Ramos (cell line): ENCODE results near the gene SLC26A2.

Experiments used
- in situ Hi-C: fragments of 300-500 bp; cut with MboI; formaldehyde crosslinking; loops from one replicate; pipeline ENCODE4 v1.14.3; 2022; ENCODE audit warnings: low sequenced_read_pairs; ENCODE audit not compliant: unreplicated experiment

Gene SLC26A2

DNA sequence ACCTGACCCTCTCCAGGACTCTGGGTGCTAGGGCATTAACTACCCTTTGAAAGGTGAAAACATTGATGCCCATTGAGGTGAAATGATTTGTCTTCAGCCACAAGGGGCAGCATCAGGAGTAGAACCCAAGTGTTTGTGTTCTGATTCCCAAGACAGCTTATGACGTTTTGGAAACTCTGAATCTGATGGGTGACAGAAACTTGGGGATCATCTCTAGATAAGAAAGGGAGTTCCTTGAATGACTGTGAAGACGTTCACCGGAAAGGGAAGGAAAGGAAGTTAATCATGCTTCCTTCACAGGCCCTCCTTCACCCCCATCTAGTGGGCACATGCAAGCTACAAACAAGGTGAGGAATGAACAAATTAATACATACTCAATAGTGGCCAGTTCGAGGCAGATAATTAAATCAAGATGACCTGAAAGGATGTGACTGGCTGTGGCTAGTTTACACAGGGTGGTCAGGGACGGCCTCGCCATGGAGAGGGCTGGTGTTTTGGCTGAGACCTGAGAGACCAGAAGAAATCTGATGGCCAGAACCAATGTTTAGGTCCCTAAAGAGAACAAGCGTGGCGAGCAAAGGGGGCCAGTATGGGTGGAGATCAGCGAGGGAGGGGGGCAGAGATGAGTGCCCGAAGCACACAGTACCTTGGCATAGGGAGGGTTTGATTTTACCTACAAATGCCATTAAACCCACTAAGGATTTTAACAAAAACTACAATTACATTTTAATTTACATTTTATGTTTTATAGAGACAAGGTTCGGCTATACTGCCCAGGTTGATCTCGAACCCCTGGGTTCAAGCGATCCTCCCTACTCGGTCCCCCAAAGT, 937 bp upstream of the SLC26A2 start:
- in situ Hi-C loops = no loop called here

DNA sequence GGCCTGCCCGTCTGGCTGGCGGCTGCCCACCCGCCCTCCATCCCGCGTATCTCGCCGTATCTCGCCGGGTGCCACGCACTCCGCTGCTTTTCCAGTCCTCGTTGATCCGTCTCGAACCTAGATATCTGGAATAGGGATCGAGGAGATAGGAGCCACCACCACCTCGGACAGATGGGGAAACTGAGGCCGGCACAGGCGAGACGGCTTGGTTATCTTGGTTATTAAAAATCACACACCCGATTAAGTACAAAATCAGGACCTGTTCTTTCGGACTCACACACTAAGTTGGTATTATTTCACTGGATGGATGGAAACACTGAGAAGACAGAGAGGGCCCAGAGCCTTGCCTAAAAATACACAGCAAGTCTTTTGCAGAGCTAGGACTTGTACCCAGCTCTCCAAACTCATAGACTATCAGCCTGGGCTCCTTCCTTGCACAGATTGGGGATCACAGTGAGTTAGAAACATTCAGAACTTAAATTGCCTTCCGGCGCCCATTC, 678 bp downstream of the SLC26A2 start:
- in situ Hi-C loops = no loop called here

DNA sequence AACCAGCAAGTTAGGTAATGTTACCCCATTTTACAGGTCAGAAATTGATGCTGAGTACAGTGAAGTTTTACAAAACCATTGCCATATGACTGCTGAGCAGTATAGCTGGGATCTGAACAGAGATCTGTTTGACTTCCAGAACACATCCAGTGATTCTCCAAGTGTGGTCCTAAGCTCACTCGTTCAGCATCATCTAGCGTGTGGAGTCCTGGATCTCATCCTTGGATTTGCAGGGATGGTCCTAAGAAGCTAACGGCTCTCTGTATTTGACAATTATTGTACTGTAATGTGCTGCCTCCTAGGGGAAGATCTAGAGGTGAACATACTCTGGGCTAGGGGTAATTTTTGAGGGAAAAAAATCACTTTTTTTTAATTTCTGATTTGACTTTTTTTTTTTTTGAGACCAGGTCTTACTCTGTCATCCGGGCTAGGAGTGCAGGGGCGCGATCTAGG, 1.4 kb downstream of the SLC26A2 start:
- in situ Hi-C loops = no loop called here

DNA sequence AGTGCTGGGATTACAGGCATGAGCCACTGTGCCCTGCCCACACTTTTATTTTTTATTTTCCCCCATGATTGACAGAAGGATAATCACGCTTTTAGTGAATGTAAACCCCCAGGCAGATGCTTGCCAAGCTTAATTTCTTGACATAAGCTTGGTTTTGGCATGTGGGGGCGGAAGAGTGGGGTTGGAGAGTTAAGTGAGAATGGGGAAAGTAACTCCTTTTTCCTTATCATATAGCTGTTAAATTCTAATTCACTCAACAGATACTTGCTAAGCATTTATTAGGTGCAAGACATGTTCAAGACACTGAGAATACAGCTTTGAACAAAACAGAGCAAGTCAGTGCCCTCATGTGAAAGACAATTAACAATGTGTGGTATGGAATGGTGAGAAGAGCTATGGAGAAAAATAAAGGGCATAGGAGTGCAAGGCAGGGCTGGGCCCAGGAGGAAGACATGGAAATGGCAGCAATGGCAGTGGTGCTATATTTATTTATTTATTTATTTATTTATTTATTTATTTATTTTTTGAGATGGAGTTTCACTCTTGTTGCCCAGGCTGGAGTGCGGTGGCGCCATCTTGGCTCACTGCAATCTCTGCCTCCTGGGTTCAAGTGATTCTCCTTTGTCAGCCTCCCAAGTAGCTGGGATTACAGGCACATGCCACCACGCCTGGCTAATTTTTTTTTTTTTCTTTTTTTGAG, 2.2 kb downstream of the SLC26A2 start:
- in situ Hi-C loops = no loop called here

DNA sequence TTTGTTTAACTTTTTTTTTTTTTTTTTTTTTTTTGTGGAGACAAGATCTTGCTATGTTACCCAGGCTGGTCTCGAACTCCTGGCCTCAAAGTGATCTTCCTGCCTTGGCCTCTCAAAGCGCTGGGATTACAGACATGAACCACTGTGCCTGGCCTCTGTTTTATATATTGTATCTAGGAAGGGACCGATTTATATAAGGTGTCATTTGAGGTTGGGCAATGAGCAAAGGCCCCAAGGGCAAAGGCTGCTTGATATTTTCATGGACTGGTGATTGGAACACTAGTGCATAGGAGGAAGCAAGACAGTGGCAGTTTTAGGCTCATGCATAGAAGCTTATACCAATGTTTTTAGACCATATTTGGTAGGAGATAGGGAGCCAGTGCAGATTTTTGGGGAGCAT, 3.2 kb downstream of the SLC26A2 start:
- in situ Hi-C loops = no loop called here

DNA sequence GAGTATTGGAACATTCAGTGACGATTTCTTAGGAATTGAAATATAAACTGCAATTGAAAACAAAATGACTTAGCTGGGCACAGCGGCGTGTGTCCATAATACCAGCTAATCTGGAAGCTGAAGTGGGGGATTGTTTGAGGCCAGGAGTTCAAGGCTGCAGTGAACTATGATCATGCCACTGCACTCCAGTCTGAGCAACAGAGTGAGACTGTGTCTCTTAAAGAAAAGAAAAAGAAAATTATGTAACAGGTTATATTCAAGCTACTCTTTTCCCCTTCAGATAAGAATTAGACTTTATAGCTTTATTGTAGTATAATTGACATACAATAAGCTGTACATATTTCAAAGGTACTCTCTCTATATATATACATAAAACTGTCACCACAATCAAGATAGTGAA, 6.4 kb downstream of the SLC26A2 start:
- in situ Hi-C loops = no loop called here

DNA sequence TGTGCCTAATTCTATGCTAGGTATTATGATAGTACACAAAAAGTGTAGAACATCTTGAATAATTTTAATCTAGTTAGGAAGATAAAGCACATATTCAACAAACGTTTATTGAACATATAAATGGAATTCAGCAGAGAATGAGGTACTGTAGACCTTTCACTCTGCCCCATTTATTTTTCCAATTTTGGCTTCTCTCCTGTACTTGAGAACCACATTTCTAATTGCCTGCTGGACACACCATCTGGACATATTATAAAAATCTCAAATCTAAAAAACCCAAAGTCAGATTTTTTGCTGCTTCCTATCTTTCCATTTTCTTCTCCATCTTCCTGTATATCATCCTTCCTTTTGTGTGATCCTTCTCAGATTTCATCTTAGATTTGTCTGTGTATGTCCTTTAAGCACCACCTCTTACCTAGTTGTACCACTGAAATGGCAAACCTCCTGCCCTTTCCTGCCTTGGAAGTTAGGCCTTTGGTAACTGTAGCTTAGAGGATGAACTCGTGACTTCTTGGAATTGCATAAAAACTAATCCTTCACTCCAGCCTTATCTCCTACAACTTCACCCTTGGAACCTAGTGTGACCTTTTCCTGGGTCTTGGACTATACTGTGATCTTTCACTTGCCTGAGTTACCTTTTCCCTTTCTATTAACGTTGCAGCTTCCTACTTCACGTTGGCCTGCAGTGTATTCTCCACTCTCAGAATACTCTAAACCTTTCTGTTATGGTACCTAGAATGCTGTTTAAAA, 8.8 kb downstream of the SLC26A2 start:
- in situ Hi-C loops = no loop called here

DNA sequence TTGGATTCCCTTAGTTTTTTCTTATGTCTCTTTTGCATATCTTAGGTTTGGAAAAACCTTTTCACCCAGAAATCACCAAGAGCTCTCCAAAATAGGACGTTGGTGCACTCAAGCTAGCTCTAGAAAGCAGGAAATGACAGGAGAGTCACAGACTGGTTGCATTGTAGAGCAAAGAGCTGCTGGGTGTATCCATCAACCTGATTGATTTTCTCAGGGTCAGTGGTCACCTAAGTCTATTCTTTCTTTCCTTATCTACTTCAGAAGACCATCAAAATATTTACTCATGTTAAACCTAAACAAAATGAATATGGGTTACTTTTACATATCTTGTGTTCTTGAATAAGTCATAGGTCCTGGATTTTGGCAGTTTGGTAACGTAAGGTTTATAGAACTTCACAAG, 14.9 kb downstream of the SLC26A2 start:
- in situ Hi-C loops = no loop called here

DNA sequence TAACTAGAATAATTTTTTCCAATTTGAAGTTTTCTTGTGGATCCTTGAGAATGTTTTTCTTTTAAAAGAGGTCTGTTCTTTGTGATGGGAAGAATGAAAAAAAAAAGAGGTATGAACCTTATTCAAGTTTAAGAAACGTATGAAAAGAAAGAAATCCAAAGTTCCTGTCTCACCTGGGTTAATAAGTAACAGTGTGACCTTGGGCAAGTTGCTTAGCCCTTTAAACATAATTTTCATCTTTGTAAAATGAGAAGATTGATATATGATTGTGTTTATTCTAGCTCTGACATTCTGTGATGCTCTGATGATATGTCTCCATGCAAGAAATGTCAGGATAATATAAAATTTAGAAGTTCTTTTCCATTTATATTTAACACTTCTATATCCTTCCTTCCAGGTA, 19.3 kb downstream of the SLC26A2 start:
- in situ Hi-C loops = no loop called here

DNA sequence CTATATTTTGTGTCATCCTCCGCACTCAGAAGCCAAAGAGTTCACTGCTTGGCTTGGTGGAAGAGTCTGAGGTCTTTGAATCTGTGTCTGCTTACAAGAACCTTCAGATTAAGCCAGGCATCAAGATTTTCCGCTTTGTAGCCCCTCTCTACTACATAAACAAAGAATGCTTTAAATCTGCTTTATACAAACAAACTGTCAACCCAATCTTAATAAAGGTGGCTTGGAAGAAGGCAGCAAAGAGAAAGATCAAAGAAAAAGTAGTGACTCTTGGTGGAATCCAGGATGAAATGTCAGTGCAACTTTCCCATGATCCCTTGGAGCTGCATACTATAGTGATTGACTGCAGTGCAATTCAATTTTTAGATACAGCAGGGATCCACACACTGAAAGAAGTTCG, 20.6 kb downstream of the SLC26A2 start:
- in situ Hi-C loops = no loop called here

DNA sequence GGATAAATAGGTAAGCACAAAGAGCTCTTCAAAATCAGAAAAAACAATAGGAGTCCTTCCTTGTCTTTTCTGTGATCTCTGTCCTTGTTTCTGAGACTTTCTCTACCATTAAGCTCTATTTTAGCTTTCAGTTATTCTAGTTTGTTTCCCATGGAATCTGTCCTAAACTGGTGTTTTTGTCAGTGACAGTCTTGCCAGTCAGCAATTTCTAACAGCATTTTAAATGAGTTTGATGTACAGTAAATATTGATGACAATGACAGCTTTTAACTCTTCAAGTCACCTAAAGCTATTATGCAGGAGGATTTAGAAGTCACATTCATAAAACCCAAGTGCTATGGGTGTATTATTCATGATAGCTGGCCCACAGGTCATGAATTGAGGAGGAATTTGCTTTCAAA, 21.9 kb downstream of the SLC26A2 start:
- in situ Hi-C loops = no loop called here

DNA sequence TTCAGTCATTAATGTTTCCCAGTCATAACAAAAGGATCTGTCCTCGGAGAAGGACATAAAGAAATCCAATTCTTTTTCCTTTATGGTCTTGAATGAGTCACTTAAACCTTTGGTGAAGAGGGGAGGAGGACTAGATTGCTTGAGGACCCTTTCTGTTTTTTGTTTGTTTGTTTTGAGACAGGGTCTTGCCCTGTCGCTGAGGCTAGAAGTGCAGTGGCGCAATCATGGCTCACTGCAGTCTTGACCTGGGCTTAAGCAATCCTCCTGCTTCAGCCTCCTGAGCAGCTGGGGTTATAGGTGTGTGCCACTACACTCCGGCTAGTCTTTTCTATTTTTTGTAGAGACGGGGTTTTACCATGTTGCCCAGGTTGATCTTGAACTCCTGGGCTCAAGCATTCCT, 27.6 kb downstream of the SLC26A2 start:
- in situ Hi-C loops = loop anchor here (5.0 kb wide), 2 partner anchors 151 to 351 kb away; no protein-coding TSS in a partner anchor

DNA sequence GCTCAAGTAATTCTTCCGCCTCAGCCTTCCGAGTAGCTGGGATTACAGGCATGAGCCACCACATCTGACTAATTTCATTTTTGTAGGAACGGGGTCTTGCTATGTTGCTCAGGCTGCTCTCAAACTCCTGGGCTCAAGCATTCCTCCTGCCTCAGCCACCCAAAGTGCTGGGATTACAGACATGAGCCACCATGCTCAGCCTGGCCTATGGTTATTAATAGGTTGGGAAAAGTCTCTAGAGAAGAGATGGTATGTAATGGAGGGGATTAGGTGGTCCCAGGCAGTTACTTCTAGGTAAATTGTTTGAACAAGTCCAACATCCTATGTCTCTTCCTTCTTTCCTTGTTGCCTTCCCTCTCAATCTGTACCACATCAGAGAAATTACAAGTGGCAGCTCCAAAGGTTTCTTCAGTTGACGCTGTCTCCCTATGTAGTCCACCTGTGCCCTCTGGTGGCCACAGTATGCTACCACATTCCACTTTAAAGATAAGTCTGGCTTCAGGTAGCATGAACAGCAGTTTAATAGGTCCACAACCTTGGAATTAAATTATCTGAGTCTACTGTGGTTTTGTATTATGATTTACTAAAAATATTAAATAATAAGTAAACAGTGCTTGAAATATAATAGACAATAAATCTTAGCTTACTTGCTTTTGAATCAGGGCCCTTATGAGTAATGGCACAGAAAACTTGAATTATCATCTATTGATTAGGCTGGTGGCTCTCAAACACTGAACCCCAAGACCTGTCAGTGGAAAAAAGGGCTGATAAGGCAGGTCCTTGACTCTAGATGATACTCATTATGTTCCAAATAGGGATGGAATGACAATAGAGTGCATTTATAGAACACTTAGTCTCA, 30.2 kb downstream of the SLC26A2 start:
- in situ Hi-C loops = no loop called here

DNA sequence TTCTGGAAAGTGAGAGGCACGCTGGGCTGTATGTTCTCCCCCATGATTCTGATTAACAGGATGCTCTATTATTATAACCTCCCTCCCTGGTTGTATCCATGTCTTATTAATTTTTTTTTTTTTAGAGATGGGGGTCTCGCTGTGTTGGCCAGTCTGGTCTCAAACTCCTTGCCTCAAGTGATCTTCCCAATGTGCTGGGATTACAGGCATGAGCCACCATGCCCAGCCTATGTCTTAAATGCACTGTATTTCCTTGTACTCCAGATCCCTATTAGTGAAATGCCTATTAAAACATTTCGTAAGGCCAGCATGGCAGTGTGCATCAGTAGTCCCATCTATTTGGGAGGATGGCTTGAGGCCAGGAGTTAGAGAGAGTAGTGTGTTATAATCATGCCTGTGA, 32.9 kb downstream of the SLC26A2 start:
- in situ Hi-C loops = no loop called here

DNA sequence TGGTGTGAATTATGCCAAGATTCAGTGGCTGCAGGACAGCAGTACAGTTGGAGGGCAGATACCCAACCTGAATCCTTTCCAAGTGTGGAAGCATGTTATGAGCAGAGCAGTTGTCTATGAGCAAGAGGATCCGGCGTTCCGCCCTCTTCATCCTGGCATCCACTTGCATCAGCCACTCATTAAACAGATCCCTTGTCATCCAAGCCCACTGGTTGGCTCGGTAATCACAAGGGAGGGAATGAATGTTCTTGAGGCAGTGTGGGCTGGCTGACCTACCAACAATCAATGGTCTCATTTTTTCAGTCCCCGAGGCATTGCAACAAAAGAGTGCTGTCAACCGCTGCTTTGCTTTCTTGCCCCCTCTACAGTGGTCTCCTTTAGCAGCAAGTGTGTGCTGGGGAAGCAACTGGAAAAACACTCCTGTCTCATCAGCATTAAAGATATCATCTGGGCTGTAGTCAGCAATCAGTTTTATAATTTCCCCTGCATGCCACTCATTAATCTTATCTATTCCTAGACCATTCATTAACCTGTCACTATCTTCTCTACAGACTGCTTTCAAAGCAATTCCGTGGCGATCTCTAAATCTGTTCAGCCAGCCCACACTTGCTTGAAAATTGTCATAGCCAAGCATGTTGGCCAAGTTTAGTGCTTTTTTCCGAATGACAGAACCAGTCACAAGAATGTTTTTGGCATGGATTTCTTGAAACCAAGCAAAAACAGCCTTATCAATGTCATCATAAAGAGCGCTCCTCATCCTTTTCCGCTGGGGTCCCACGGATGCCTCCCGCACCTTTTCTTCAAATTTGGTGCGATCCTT, 35.0 kb downstream of the SLC26A2 start:
- in situ Hi-C loops = no loop called here

DNA sequence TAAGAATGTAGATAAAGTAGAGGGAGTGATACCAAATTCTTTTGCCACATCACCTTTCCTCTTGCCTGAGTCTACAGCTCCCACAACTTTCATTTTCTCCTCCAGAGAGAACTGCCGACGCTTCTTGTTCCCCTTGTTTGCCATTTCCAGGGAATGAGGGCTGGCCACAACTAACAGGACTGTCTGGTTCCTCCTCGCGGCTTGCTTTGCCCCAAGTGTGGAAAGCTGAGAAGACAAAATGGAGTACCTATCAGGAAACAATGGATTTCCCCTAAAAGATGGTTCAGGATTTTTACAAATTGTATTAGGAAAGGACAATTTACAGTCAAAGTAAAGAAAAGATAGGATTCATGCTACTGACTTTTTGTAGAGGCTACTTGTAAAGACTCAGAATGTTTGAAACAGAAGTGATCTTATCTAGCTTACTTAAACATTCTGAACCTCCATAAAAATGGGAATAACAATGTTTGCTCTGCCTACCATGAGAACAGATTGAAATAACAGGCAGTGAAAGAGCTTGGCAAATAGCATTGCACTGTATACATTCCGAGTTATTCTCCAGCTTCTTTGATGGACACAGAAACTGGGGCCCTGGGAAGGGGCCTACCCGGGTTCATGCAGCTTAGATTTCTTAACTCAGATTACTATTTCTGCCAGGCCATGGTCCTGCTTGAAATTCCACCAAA, 35.8 kb downstream of the SLC26A2 start:
- in situ Hi-C loops = no loop called here

DNA sequence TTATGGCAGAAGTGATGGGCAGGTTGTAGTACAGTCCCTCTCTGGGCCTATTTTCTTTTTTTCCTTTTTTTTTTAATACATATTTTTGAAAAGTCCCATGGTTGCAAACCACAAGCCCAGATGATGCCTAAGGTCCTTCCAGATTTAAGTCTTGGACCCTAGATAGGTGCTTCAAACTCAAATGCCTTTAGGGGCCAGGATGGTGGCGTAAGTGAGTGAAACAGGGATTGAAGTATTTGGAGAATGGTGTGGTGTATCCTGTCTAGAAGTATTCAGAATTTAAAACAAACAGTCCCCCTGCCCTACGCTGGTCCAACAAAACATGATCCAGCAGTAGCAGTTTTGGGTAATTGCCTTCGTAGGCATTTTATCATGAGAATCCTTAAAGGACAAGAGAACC, 37.7 kb downstream of the SLC26A2 start:
- in situ Hi-C loops = no loop called here

DNA sequence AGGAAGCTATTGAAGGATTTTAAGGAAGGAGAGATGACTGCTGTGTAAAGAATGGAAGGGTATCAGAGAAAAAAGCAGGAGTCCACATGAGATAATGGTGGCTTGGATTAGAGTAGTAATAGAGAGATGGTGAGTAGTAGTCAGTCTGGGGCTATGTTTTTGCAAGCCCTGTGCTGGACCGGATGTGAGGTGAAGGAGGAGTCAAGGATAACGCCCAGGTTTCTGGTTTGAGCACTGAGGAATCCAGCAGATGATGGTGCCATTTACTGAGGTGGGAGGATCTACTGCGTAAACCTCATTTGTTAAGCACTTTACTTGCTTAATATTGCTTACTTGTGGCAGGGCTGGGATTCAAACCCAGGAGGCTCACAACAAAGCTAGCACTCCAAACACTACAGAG, 38.8 kb downstream of the SLC26A2 start:
- in situ Hi-C loops = no loop called here

DNA sequence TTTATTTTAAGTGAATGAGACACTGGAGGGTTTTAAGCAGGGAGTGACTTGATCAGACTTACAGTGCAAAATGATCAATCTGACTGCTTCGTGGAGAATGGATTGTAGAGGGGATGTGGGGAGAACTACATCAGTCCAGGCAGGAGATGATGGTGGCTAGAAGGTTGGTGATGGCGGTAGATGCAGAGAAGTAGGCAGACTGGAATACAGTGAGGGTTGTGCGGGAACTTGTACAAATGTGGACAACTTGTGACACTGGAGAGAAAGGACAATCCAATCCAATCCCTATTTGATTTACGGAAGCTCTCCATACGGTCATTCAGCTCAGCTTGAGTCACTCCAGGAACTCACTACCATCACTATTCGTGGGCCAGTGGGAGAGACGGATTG, 39.3 kb downstream of the SLC26A2 start:
- in situ Hi-C loops = no loop called here
